Mucosa of descending colon (tissue), 3 donors: ENCODE measurements around the gene KCNH5. TPM values are rescaled to one million over a fixed set of nuclear protein-coding genes. Genes with fewer than 3 reads are reported as not detected.

Experiments
- ATAC-seq: fragments of 200-7000 bp; cut with Tn5 transposase; one replicate; pipeline ENCODE4 v1.9.1; 2020; ENCODE audit warnings: mild to moderate bottlenecking, moderate library complexity
- DNase-seq, 3 donors: peaks; one replicate each; pipeline ENCODE4 v3.0.0-alpha.2; 2020
- H3K36me3 ChIP-seq: fragments of 200-600 bp; one replicate; pipeline ENCODE4 v1.8.0; 2021; ENCODE audit warnings: low read depth, mild to moderate bottlenecking
- H3K4me1 ChIP-seq: fragments of 200-600 bp; one replicate; pipeline ENCODE4 v1.8.0; 2021; ENCODE audit warnings: low read depth, mild to moderate bottlenecking
- H3K4me3 ChIP-seq: fragments of 200-600 bp; one replicate; pipeline ENCODE4 v1.8.0; 2021; ENCODE audit warnings: mild to moderate bottlenecking
- H3K9me3 ChIP-seq: fragments of 200-600 bp; one replicate; pipeline ENCODE4 v1.8.0; 2021; ENCODE audit warnings: mild to moderate bottlenecking
- intact Hi-C, 2 donors: fragments of 100-400 bp; cut with DNase I in 1 of 2; cut with micrococcal nuclease in 1 of 2; formaldehyde crosslinking; loops; one replicate each; pipeline versions ENCODE4 v1.11.0 to v1.11.1; 2022; cut with DNase I, micrococcal nuclease
- total RNA-seq, 3 donors: library from RNA; stranded (reverse); fragmentation: NEBNext Ultra II Directional in 2 of 3; extraction: Animal tissue kit (Norgen Biotek cat#: 25700) in 2 of 3; gene quantifications; one replicate each; pipeline versions ENCODE4 v1.2.1 to v1.2.4, GENCODE V29; 2021 to 2023
- TF ChIP-seq, protein P1 (sequence below): fragments of 200-600 bp; IDR thresholded peaks from one replicate; pipeline ENCODE4 v1.8.0; 2022; ENCODE audit warnings: antibody characterized with exemption, mild to moderate bottlenecking
- donor health status: DM: no; HTN: no; CAD: no; lungs with moderate emphysema.
- donor health status: DM: no; HTN: no; CAD: no.
- donor health status: DM: no; HTN: yes; CAD: no.

Gene KCNH5
- total RNA-seq, 3 donors from 2014 or later = 0.28 TPM; not detected in 2

DNA sequence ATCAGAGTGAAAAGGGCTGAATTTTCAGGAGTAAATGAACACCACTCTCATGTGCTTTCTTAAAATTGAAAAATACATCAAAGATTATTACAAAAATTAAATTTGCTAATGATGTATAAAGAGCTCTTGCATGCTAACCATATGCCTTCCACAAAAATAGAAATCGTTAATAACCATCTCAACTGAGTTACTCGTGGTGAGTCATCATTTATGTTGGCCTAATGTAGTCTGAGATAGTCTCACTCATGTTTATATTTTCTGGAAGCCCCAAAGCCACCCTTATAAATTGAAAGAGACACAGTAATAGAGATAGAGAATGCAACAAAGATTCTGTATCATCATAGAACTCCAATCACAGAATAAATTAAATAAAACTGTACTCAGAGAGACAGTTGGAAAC is 131.2 kb downstream of the KCNH5 start:
- TF ChIP-seq, protein P1, sequence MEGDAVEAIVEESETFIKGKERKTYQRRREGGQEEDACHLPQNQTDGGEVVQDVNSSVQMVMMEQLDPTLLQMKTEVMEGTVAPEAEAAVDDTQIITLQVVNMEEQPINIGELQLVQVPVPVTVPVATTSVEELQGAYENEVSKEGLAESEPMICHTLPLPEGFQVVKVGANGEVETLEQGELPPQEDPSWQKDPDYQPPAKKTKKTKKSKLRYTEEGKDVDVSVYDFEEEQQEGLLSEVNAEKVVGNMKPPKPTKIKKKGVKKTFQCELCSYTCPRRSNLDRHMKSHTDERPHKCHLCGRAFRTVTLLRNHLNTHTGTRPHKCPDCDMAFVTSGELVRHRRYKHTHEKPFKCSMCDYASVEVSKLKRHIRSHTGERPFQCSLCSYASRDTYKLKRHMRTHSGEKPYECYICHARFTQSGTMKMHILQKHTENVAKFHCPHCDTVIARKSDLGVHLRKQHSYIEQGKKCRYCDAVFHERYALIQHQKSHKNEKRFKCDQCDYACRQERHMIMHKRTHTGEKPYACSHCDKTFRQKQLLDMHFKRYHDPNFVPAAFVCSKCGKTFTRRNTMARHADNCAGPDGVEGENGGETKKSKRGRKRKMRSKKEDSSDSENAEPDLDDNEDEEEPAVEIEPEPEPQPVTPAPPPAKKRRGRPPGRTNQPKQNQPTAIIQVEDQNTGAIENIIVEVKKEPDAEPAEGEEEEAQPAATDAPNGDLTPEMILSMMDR = no peak
- Histone ChIP-seq H3K4me1 (no peaks in the 10 kb centered on the region), H3K36me3 (no peaks in the 10 kb centered on the region), H3K9me3 (no peaks in the 10 kb centered on the region), H3K4me3 (no peak overlapping the region)
- ATAC-seq (no peak), DNase-seq (no peak)
- intact Hi-C loops = no loop called here

- ATAC-seq = no peak
Measured at GRCh38 chr14:62908506-62908905, 136.8 kb downstream of the KCNH5 start.

DNA sequence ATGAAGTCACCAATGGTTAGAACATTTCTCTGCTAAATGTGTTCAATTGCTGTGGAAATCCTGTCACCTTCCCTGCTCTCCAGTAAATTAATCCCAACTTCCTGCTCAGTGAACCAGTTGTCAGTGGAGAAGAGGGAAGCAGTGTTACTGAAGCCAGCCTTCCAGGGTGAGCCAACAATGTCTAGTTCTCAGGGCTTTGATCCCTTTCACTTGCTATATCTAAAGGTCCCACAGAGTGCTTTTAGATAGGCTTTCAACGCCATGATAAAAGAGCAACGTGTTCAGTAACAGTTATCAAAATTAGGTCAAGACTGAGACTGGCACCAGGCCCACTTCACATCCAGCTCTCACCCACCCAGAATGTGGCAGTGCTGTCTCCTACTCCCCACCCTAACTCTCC is 139.7 kb downstream of the KCNH5 start:
- Histone ChIP-seq H3K4me1 (no peaks in the 10 kb centered on the region), H3K36me3 (no peaks in the 10 kb centered on the region), H3K4me3 (no peak overlapping the region), H3K9me3 (peaks cover 16% of the 10 kb centered on the region)
- intact Hi-C loops = no loop called here
- ATAC-seq = no peak
- TF ChIP-seq, protein P1 = no peak
- DNase-seq = no peak

More at GRCh38 chr14:62908506-62908905, 136.8 kb downstream of the KCNH5 start:
- no peak overlapping the region for H3K4me3 ChIP-seq
- no peaks in the 10 kb centered on the region for H3K4me1 ChIP-seq
- H3K36me3 ChIP-seq = no peaks in the 10 kb centered on the region
- TF ChIP-seq, protein P1 = no peak
- intact Hi-C loops = no loop called here
- H3K9me3 ChIP-seq = peaks cover 2% of the 10 kb centered on the region
- DNase-seq = no peak

DNA sequence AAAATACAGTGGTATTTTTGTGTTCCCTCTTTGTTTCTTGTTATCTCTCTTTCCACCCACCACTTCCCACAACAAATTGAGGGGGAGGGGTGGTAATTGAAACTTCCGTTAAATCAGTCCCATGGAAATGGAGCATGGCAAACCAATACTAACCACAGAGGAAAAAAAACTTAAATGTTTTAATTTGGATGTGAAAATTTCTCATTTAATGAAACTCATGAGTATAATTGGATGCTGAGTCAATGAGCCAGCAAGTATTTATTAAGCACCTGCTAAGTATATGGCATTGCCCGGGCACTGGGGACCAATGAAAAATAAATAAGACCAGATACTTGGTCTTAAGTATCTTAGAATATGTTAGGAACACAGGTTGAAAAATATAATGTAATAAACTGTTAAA is 147.5 kb downstream of the KCNH5 start:
- ATAC-seq = no peak
- TF ChIP-seq, protein P1 = no peak
- H3K36me3 ChIP-seq = no peaks in the 10 kb centered on the region
- no peaks in the 10 kb centered on the region for H3K4me1 ChIP-seq
- no peak overlapping the region for H3K4me3 ChIP-seq
- intact Hi-C loops = no loop called here
- H3K9me3 ChIP-seq = peaks cover 17% of the 10 kb centered on the region
- DNase-seq = no peak

GRCh38 chr14:62896932-62897456 is 148.3 kb downstream of the KCNH5 start:
- TF ChIP-seq, protein P1 = no peak
- H3K36me3 ChIP-seq = no peaks in the 10 kb centered on the region
- intact Hi-C loops = no loop called here
- no peaks in the 10 kb centered on the region for H3K4me1 ChIP-seq
- no peak overlapping the region for H3K4me3 ChIP-seq
- peaks cover 16% of the 10 kb centered on the region for H3K9me3 ChIP-seq
- DNase-seq (no peak), ATAC-seq (no peak)

DNA sequence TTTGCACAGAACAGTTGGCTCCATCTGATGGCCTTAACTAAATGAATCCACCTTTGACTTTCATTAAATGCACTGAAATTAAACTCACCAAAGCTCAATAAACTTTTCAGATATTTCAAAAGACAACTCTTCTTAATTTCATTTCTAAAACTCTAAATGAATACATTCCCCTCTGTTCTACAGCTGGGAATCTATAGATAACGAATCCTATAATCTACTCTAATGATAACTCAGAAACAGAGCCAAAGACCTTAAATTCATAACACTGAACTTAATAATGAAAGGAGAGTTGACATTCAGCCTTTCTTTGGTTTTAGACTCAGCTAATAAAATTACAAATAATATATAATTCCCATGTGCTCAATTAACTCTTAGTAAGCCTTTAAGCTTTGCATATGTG is 150.5 kb downstream of the KCNH5 start:
- TF ChIP-seq, protein P1 = no peak
- H3K4me1 ChIP-seq = no peaks in the 10 kb centered on the region
- DNase-seq = no peak
- H3K36me3 ChIP-seq = no peaks in the 10 kb centered on the region
- H3K9me3 ChIP-seq = peaks cover 14% of the 10 kb centered on the region
- no peak for ATAC-seq
- intact Hi-C loops = no loop called here
- H3K4me3 ChIP-seq = no peak overlapping the region
